Activated CD8-positive, alpha-beta T cell treated with anti-CD3 and anti-CD28 coated beads for 36 hours (primary cell): ENCODE data around the gene ASMTL. TPM values are rescaled to one million over a fixed set of nuclear protein-coding genes. Genes with fewer than 3 reads are reported as not detected.
A peak's percentile ranks its signal among the peaks of the same experiment; 100 is the strongest.

Experiments used
- ATAC-seq: fragments of 200-7000 bp; cut with Tn5 transposase; one replicate; pipeline ENCODE4 v1.10.0; 2021; ENCODE audit warnings: mild to moderate bottlenecking, moderate library complexity
- CTCF ChIA-PET: fragments of 350-600 bp; sonication (Branson Sonifier 250); formaldehyde crosslinking; loops from one replicate; lab custom pipeline; 2021; ENCODE audit warnings: antibody characterized with exemption; lab: Charles Lee
- POLR2A ChIA-PET: fragments of 350-600 bp; sonication (Branson Sonifier 250); formaldehyde crosslinking; loops from one replicate; lab custom pipeline; 2021; ENCODE audit warnings: antibody characterized with exemption; lab: Charles Lee
- DNase-seq: peaks from one replicate; pipeline ENCODE4 v3.0.0-alpha.2; 2020
- H3K27ac Mint-ChIP-seq: one replicate; pipeline ENCODE4 v1.8.0; 2021; ENCODE audit warnings: mild to moderate bottlenecking, mixed read lengths
- H3K27me3 Mint-ChIP-seq: one replicate; pipeline ENCODE4 v1.8.0; 2021; ENCODE audit warnings: mixed read lengths
- H3K36me3 Mint-ChIP-seq: one replicate; pipeline ENCODE4 v1.8.0; 2021; ENCODE audit warnings: low read depth, mixed read lengths
- H3K4me1 Mint-ChIP-seq: one replicate; pipeline ENCODE4 v1.8.0; 2021; ENCODE audit warnings: low read depth, mixed read lengths
- H3K4me3 Mint-ChIP-seq: one replicate; pipeline ENCODE4 v1.8.0; 2021; ENCODE audit warnings: mild to moderate bottlenecking, moderate library complexity, mixed read lengths
- H3K9me3 Mint-ChIP-seq: one replicate; pipeline ENCODE4 v1.8.0; 2021; ENCODE audit warnings: mixed read lengths
- intact Hi-C: fragments of 100-400 bp; cut with micrococcal nuclease; formaldehyde crosslinking; loops from one replicate; pipeline ENCODE4 v1.10.0; 2022
- total RNA-seq, 2 experiments: library from RNA; stranded (reverse); gene quantifications; one replicate each; pipeline ENCODE4 v1.2.3, GENCODE V29; 2021
- TF ChIP-seq, protein P1 (sequence below): fragments of 200-600 bp; IDR thresholded peaks from one replicate; pipeline ENCODE4 v1.8.0; 2022; ENCODE audit warnings: antibody characterized with exemption, mild to moderate bottlenecking

Gene ASMTL
- total RNA-seq, 2 experiments from 2014 or later: 55.8 to 57.2 TPM

DNA sequence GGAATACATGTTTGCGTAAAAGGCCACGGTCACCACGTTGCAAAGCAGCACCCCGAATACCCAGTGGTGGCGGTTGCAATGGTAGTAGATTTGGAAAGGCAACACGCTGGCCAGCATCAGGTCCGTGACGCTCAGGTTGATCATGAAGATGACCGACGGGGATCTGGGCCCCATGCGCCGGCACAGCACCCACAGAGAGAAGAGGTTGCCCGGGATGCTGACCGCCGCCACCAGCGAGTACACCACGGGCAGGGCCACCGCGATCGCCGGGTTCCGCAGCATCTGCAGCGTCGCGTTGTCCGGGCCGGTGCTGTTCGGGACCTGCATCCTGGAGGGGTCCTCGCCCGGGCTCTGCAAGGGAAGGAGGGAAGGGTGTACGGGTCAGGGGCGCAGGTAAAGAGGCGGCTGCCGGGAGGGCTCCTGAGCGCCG, 13.5 kb upstream of the ASMTL start:
- Mint-ChIP-seq H3K36me3 (peaks cover 34% of the 10 kb centered on the region), H3K27ac (no peak overlapping the region), H3K27me3 (no peaks in the 10 kb centered on the region), H3K9me3 (no peaks in the 10 kb centered on the region), H3K4me1 (peaks cover 77% of the 10 kb centered on the region), H3K4me3 (no peak overlapping the region)
- ChIA-PET CTCF (no interaction called here), POLR2A (no interaction called here)
- ATAC-seq (no peak), DNase-seq (peak; percentile 1)
- intact Hi-C loops: no loop called here
- TF ChIP-seq, protein P1, sequence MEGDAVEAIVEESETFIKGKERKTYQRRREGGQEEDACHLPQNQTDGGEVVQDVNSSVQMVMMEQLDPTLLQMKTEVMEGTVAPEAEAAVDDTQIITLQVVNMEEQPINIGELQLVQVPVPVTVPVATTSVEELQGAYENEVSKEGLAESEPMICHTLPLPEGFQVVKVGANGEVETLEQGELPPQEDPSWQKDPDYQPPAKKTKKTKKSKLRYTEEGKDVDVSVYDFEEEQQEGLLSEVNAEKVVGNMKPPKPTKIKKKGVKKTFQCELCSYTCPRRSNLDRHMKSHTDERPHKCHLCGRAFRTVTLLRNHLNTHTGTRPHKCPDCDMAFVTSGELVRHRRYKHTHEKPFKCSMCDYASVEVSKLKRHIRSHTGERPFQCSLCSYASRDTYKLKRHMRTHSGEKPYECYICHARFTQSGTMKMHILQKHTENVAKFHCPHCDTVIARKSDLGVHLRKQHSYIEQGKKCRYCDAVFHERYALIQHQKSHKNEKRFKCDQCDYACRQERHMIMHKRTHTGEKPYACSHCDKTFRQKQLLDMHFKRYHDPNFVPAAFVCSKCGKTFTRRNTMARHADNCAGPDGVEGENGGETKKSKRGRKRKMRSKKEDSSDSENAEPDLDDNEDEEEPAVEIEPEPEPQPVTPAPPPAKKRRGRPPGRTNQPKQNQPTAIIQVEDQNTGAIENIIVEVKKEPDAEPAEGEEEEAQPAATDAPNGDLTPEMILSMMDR: no peak

DNA sequence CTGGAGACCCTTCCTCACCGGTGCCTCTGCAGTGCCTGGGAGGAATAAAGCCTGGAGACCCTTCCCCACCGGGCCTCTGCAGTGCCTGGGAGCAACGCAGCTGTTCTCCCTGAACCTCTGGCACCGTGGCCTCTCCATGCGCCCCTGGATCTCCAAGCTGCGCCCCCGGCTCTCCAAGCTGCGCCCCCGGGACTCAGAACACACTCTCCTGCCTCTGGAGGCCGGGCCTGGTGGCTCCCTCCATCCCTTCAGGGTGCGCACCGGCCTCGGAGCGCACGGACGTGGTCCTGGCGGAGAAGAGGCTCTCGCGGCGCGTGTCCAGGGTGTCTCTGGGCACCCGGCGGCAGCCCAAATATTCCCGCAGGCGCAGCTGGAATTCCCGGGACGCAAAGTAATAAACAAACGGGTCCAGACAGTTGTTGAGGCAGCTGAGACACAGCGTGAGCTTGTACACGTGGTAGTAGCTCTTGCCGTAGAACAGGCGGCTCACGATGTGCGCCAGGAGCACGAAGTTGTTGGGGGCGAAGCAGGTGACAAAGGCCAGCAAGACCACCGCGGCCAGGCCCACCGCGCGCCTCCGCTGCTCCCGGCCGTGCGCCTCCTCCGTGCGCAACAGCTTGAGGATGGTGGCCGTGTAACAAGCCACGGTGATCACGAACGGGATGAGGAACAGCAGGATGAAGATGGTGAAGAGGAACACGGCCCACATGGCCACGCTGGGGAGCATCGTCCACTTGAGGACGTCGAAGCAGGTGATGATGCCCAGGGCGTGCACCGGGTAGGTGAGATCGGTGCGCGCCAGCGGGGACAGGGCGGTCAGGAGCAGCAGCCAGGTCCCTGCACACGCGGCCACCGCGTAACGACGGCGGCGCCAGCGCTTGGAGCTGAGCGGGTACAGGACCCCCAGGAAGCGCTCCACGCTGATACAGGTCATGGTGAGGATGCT, 12.8 kb upstream of the ASMTL start:
- ChIA-PET POLR2A (no interaction called here), CTCF (no interaction called here)
- DNase-seq (peak; percentile 2), ATAC-seq (no peak)
- TF ChIP-seq, protein P1: no peak
- Mint-ChIP-seq H3K27me3 (no peaks in the 10 kb centered on the region), H3K9me3 (no peaks in the 10 kb centered on the region), H3K4me3 (peak overlapping the region; percentile 54), H3K36me3 (peaks cover 34% of the 10 kb centered on the region), H3K4me1 (peaks cover 74% of the 10 kb centered on the region), H3K27ac (no peak overlapping the region)
- intact Hi-C loops: no loop called here

DNA sequence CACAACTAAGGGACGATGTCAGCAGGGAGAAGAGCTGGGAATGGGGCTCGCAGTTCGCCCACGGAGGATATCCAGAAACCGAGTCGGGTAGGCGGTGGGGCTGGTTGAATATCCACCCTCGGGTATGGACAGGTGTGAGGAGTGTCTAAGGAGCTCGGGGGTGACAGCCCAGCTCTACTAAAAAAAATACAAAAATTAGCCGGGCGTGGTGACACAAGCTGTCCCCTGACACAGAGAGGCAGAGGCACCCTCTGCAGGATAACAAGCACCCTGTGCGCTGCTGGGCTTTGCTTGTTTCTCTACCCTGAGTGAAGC, 12.2 kb upstream of the ASMTL start:
- CTCF ChIA-PET: no interaction called here
- ATAC-seq: no peak
- intact Hi-C loops: no loop called here

DNA sequence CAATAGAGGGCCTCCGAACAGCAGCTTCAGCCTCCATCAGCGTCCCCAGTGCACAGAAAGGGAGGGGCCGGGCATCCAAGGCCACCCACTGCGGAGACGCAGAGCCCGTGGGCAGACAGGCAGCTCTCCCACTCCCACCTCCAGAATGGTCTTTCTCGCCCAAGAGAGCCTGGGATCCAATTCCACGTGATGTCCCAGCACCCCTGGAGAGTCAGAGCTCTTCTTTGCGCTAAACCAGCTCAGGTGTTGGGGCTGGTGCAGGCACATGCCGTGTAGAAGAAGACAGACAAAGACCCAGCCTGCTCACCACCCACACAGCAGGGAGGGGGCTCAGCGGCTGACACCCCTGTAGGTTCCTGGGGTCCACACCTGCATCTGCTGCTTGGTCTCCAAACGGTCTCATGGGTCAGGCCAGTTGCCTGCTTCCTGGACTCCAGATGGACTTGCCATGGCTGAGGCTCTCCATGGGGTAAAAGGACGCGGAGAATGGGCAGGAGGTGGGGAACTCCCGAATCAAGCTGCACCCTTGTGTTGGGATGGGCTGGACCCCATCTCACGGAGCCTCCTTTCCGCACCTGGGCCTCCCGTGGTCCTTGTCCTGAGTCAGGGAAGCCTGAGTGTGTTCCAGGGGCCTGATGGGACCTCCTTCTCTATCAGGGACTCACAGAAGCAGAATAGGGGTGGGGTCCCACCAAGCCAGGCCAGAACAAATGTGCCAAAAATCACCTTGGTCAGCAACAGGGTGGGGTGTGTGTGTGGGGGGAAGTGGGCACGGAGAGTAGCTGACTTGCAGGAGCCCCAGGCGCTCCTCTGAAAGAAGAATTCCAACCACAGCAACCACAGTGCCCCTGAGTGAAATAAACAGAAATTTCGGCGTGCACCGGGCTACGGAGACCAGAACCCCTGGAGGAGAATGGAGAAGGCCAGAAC, 11.6 kb upstream of the ASMTL start:
- intact Hi-C loops: no loop called here
- H3K4me3 Mint-ChIP-seq: peak overlapping the region; percentile 54
- H3K4me1 Mint-ChIP-seq: peaks cover 66% of the 10 kb centered on the region

More for the DNA sequence above, 12.2 kb upstream of the ASMTL start:
- no peaks in the 10 kb centered on the region for H3K9me3 Mint-ChIP-seq
- peak overlapping the region; percentile 54 for H3K4me3 Mint-ChIP-seq
- POLR2A ChIA-PET: no interaction called here
- H3K4me1 Mint-ChIP-seq: peaks cover 70% of the 10 kb centered on the region
- TF ChIP-seq, protein P1: no peak
- DNase-seq: no peak
- peaks cover 34% of the 10 kb centered on the region for H3K36me3 Mint-ChIP-seq
- peak overlapping the region; percentile 92 for H3K27ac Mint-ChIP-seq
- H3K27me3 Mint-ChIP-seq: no peaks in the 10 kb centered on the region

More for the DNA sequence above, 11.6 kb upstream of the ASMTL start:
- ATAC-seq: no peak
- peak; percentile 59 for DNase-seq
- Mint-ChIP-seq H3K27ac (peak overlapping the region; percentile 92), H3K9me3 (no peaks in the 10 kb centered on the region), H3K36me3 (peaks cover 34% of the 10 kb centered on the region), H3K27me3 (no peaks in the 10 kb centered on the region)
- CTCF ChIA-PET: no interaction called here
- TF ChIP-seq, protein P1: no peak
- POLR2A ChIA-PET: no interaction called here
